Vagina (tissue), 2 donors: Measurements from ENCODE around the gene CSTPP1.

Experiments
- CTCF ChIP-seq, 3 experiments: fragments of 450-650 bp in 2 of 3; fragments of 200-600 bp in 1 of 3; sonication (generic) in 1 of 3; IDR thresholded peaks; one replicate each; pipeline ENCODE4 v1.5.1; 2017 to 2019; ENCODE audit warnings: antibody characterized with exemption in 3 of 3, mild to moderate bottlenecking in 2 of 3, moderate library complexity in 2 of 3
- POLR2AphosphoS5 ChIP-seq, 2 donors: sonication (generic); formaldehyde crosslinking; IDR thresholded peaks; one replicate each; pipeline ENCODE4 v1.9.0; 2017; ENCODE audit warnings: antibody characterized with exemption in 2 of 2, mild to moderate bottlenecking in 2 of 2, low read depth in 1 of 2; ENCODE audit not compliant: insufficient read depth in 1 of 2

DNA sequence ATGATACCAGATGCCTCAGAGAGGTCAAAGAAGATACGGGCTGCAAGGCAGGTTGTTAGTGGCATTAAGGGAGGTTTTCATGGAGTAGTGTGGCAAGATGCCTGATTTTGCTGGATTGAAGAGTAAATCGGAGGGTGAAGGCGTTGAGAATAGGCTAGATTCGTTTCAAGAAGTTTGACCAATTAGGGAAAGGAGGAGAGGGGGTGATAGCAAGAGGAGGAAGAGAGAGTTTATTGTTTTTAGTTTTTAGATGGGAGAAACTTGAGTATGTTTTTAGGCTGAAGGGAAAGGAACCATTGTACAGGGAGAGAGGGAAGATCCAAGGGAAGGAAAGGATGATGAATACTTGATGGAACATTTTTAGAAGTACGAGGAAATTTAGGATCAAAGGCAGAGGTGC, 16.5 kb downstream of the CSTPP1 start:
- TF ChIP-seq POLR2AphosphoS5 (IDR thresholded peaks at IDR 0.05; ENCODE audit: insufficient read depth in 1 of 2, low read depth in 1 of 2) (no peak), CTCF (IDR thresholded peaks at IDR 0.05) (no peak)
